NCI-H2227 treated with DMSO at 0.1 percent for 48 hours (cell line): ENCODE results near the gene CHFR.
"Not testable (repeated sequence)": the region's sequence is repeated elsewhere in the genome, so short reads cannot be mapped to it uniquely, and the experiment has no call there.

Experiments
- DNase-seq: peaks from one replicate; lab custom pipeline; 2025; lab: John Stamatoyannopoulos, UW

CHFR gene

GRCh38 chr12:132887513-132888351 is at the start of gene CHFR:
CHFR (minus strand) TSS chr12:132887605; CDS start chr12:132887328, 277 bp downstream.
- peak; percentile 94 for DNase-seq

DNA sequence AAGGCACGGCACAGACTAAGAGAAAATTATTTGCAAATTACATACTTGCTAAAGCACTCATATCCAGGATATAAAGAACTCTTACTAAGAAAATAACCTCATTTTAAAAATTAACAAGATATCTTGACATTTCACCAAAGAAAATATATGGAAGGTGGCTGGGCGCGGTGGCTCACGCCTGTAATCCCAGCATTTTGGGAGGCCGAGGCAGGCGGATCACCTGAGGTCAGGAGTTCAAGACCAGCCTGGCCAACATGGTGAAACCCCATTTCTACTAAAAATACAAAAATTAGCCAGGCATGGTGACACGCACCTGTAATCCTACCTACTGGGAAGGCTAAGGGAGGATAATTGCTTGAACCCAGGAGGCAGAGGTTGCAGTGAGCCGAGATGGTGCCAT is 49.5 kb upstream of the CHFR start:
- not testable (repeated sequence) for DNase-seq

GRCh38 chr12:132936163-132936562 is 48.8 kb upstream of the CHFR start:
- no peak for DNase-seq

GRCh38 chr12:132926415-132926833 is 39.0 kb upstream of the CHFR start:
- no peak for DNase-seq

DNA sequence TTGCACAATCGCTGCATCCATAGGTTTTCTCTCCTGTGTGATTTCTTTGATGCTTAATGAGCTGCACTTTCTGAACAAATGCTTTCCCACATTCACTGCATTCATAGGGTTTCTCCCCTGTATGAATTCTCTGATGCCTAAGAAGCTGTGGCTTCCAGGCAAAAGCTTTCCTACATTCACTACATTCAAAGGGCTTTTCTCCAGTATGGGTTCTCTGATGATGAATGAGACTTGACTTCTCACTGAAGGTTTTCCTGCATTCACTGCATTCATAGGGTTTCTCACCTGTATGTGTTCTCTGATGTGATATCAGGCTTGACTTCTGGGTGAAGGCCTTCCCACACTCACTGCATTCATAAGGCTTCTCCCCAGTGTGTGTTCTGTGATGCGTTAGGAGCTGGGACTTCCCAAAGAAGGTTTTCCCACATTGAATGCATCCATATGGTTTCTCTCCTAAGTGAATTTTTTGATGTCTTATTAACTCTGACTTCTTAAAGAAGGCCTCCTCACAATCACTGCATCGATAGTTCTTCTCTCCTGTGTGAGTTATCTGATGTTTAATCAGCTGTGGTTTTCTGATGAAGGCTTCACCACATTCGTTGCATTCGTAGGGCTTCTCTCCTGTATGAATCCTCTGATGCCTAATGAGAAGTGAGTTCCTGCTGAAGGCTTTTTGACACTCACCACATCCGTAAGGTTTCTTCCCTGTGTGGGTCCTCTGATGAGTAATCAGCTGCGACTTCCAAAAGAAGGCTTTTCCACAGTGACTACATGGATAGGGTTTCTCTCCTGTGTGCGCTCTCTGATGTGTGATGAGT is 38.4 kb upstream of the CHFR start:
- DNase-seq, result no peak

- no peak for DNase-seq
These were observed 37.0 kb upstream of the CHFR start for GRCh38 chr12:132924356-132924755.

DNA sequence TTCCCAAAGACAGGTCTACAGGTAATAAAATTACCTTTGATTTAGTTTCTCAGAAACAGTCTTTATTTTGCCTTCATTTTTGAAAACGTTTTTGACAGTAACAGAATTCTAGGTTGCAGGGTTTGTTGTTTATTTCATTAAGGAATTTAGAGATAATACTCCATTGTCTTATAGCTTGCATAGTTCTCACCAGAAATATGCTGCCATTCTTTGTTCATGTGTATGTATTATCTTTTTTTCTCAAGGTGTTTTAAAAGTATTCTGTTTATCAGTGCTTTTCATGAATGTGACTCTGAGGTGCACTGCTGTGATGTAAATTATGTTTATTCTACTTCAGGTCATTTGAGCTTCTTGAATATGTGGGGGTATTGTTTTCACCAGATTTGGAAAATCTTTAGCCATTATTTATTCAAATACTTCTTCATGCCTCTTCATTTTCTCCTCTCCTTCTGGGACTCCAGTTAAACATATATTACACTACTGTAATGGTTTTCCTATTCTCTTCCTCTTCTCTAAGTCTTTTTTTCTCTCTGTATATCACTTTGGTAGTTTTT is 36.0 kb upstream of the CHFR start:
- no peak for DNase-seq

- DNase-seq, result no peak
These were observed 35.3 kb upstream of the CHFR start for GRCh38 chr12:132922676-132923075.

- no peak for DNase-seq
These were observed 34.3 kb upstream of the CHFR start for GRCh38 chr12:132921685-132922084.

DNA sequence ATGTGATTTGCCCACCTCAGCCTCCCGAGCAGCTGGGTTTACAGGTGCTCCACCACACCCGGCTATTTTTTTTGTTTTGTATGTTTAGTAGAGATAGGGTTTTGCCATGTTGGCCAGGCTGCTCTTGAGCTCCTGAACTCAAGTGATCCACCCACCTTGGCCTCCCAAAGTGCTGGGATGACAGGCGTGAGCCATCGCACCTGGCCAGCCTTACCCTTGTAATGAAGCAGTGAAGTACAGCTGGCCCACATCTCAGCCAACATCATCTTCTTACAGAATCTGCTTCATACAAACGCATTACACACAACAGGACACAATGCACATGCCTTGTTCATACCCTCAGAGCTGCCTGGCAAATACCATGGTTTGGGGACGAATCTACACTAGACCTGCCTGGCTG is 31.3 kb upstream of the CHFR start:
- no peak for DNase-seq

DNA sequence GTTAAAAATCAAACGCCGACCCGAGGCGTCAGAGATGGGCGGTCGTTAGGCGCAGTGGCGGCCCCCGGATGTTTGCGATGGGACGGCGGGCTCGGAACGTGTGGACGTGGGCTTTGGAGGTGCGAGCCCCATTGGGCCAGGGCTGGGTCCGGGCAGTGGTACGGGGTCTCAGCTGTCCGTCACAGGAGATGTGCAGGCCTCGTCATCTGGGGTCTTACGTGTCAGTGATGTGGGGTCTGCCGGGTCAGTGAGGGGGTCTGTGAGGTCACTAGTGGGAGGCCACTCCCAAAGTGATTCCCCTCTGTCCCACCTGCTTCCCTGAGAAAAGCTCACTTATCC is 21.6 kb upstream of the CHFR start:
- no peak for DNase-seq

DNA sequence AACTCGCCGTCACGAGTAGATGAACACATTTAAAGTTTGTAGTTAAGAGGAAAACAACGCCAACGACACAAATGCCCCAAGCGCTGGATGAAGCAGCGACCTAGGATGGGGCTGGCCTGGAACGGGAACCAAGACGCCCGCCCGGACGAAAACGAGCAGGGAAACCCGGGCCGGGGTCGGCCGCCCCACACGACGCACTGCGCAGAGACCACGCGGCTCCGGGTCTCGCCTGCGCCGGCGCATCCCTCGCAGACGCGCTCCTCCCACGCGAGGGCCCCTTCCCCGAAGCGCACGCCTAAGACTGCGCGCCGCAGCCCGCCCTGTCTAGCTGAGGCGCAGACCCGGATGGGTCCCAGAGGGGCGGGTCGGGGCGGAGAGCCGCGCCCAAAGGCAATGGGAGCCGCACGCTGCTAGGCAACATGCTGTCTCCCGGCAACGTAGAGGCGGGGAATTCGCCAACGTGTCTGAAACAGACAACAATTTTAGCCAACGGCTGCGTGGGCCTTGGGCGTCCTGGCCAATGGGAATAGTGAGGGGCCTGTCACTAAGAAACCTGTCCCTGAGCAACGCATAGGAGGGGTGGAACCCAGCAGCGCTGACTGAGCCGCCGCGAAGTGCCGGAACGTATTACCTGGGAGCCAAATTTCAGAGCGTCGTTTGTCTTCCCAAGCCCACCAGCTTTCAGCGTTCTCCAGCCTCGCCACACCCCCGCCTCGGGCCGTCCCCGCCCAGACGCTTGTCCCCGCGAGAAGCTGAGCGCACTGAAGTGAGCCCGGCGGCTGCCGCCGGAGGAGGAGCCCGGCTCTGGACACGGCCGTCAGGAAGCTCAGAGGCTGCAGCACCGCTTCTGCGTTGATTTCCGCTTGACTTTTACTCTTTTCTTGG is 21.0 kb upstream of the CHFR start:
- DNase-seq, result peak; percentile 98

GRCh38 chr12:132907789-132908144 is 20.4 kb upstream of the CHFR start:
- DNase-seq, result not testable (repeated sequence)

DNA sequence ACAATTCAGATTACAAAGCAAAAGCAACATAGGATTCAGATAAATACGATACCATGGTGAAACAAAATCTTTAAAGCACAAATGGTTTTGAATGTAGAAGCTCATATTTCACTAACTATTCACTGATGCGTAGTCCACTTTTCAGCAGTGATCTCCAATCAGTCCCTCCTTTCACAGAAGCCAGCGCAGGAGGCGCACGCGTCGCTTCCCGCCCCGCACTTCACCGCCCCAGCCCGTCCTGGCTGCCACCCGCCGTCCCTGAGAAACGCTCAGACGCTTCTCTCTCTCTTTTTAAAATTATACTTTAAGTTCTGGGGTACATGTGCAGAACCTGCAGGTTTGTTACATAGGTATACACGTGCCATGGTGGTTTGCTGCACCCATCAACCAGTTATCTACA is 19.8 kb upstream of the CHFR start:
- DNase-seq, result no peak

GRCh38 chr12:132904718-132905328 is 17.4 kb upstream of the CHFR start:
- DNase-seq, result no peak

- no peak for DNase-seq
These were observed 11.6 kb upstream of the CHFR start for GRCh38 chr12:132899033-132899432.

DNA sequence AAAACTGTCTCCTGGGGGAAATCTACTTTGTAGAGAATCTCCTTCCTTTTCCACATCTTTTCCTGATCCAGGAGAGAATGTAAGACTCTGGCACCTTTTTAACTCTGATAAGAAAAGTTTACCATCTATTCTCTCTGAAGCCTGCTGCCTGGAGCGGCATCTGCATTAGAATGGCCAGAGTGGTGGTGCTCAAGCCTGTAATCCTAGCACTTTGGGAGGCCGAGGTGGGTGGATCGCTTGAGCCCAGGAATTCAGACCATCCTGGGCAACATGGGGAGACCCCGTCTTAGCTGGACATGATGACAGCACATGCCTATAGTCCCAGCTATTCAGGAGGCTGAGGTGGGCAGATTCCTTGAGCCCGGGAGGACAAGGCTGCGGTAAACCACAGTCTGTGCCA is 1.4 kb upstream of the CHFR start:
- DNase-seq, result no peak

- DNase-seq, result peak; percentile 48
These were observed 602 bp downstream of the CHFR start for GRCh38 chr12:132886529-132887477.

DNA sequence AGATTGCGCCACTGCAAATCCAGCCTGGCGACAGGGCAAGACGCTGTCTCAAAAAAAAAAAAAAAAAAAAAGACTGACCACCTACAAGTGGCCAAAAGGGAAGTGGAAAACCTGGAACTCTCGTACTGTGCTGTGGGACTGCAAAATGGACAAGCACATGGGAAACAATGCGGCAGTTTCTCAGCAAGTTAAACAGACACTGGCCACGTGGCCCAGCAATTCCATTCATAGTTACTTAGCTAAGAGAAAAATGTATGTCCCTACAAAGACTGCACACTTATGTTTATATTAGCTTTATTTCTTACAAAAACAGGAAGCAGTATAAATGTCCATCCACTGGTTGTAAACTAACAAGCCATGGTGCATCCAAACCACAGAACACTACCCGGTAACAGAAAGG is 5.6 kb downstream of the CHFR start:
- DNase-seq, result no peak

DNA sequence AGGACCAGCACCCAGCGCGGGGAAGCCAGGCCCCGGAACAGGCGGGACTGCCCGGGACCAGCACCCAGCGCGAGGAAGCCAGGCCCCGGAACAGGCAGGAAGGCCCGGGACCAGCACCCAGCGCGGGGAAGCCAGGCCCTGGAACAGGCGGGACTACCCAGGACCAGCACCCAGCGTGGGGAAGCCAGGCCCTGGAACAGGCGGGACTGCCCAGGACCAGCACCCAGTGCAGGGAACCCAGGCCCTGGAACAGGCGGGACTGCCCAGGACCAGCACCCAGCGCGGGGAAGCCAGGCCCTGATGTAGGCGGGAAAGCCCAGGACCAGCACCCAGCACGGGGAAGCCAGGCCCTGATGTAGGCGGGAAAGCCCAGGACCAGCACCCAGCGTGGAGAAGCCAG is 12.8 kb downstream of the CHFR start:
- not testable (repeated sequence) for DNase-seq
